Stimulated activated naive B cell treated with anti-CD40 and anti-IgM and Interleukin-4, amounts not matched to agents 10 μg/mL and 1 μg/mL and 100 μg/mL, for 72 hours (primary cell): ENCODE results near the gene ASCL5.

Experiments used
- ATAC-seq, 2 donors: fragments of 150-1000 bp; cut with Tn5 transposase; replicated peaks; 2 replicates each; pipeline ENCODE4 v1.10.0; 2021; ENCODE audit warnings: moderate library complexity in 1 of 2
- DNase-seq: peaks from one replicate; pipeline ENCODE4 v3.0.0; 2021
- H3K27ac Mint-ChIP-seq: one replicate; pipeline ENCODE4 v1.8.0; 2022; ENCODE audit warnings: mild to moderate bottlenecking, mixed read lengths
- H3K27me3 Mint-ChIP-seq, 2 donors: one replicate each; pipeline ENCODE4 v1.8.0; 2022; ENCODE audit warnings: mixed read lengths in 2 of 2
- H3K36me3 Mint-ChIP-seq, 2 donors: one replicate each; pipeline ENCODE4 v1.8.0; 2022; ENCODE audit warnings: mixed read lengths in 2 of 2, mild to moderate bottlenecking in 1 of 2
- H3K4me1 Mint-ChIP-seq, 2 donors: one replicate each; pipeline ENCODE4 v1.8.0; 2022; ENCODE audit warnings: mixed read lengths in 2 of 2, mild to moderate bottlenecking in 1 of 2
- H3K4me3 Mint-ChIP-seq, 2 donors: one replicate each; pipeline ENCODE4 v1.8.0; 2022; ENCODE audit warnings: mild to moderate bottlenecking in 2 of 2, mixed read lengths in 2 of 2, moderate library complexity in 1 of 2
- H3K9me3 Mint-ChIP-seq, 2 donors: one replicate each; pipeline ENCODE4 v1.8.0; 2022; ENCODE audit warnings: mixed read lengths in 2 of 2, mild to moderate bottlenecking in 1 of 2

The ASCL5 gene

GRCh38 chr1:201085902-201086735 lies 40.9 kb downstream of the ASCL5 start:
- ATAC-seq = peak; percentile 69 to 75
- no peaks in the 10 kb centered on the region for H3K36me3 Mint-ChIP-seq
- no peak for DNase-seq
- no peaks in the 10 kb centered on the region for H3K9me3 Mint-ChIP-seq
- H3K27me3 Mint-ChIP-seq = peaks cover 12 to 28% of the 10 kb centered on the region in 2 donors
- H3K4me1 Mint-ChIP-seq = no peaks in the 10 kb centered on the region
- no peak overlapping the region for H3K4me3 Mint-ChIP-seq
- no peak overlapping the region for H3K27ac Mint-ChIP-seq

- H3K9me3 Mint-ChIP-seq = no peaks in the 10 kb centered on the region
- H3K27me3 Mint-ChIP-seq = peaks cover 12 to 24% of the 10 kb centered on the region in 2 donors
- H3K4me1 Mint-ChIP-seq = no peaks in the 10 kb centered on the region
- no peak for ATAC-seq
- no peak overlapping the region for H3K4me3 Mint-ChIP-seq
- DNase-seq = no peak
- no peaks in the 10 kb centered on the region for H3K36me3 Mint-ChIP-seq
- H3K27ac Mint-ChIP-seq = no peak overlapping the region
Observed at GRCh38 chr1:201084295-201084694, 42.7 kb downstream of the ASCL5 start.

GRCh38 chr1:201083741-201084140 lies 43.2 kb downstream of the ASCL5 start:
- H3K4me1 Mint-ChIP-seq = no peaks in the 10 kb centered on the region
- no peak for ATAC-seq
- peaks cover 12 to 21% of the 10 kb centered on the region in 2 donors for H3K27me3 Mint-ChIP-seq
- DNase-seq = no peak
- no peaks in the 10 kb centered on the region for H3K9me3 Mint-ChIP-seq
- no peak overlapping the region for H3K4me3 Mint-ChIP-seq
- H3K27ac Mint-ChIP-seq = no peak overlapping the region
- H3K36me3 Mint-ChIP-seq = no peaks in the 10 kb centered on the region

GRCh38 chr1:201080135-201080534 lies 46.8 kb downstream of the ASCL5 start:
- Mint-ChIP-seq H3K27me3 (peaks cover 7 to 8% of the 10 kb centered on the region in 2 donors), H3K36me3 (no peaks in the 10 kb centered on the region), H3K27ac (no peak overlapping the region), H3K9me3 (no peaks in the 10 kb centered on the region), H3K4me1 (no peaks in the 10 kb centered on the region), H3K4me3 (no peak overlapping the region)
- DNase-seq (no peak), ATAC-seq (no peak)

GRCh38 chr1:201077736-201078135 lies 49.2 kb downstream of the ASCL5 start:
- Mint-ChIP-seq H3K9me3 (no peaks in the 10 kb centered on the region), H3K4me1 (no peaks in the 10 kb centered on the region), H3K27me3 (peaks cover 0 to 4% of the 10 kb centered on the region in 2 donors), H3K27ac (no peak overlapping the region), H3K36me3 (no peaks in the 10 kb centered on the region), H3K4me3 (no peak overlapping the region)
- ATAC-seq (no peak), DNase-seq (no peak)

- Mint-ChIP-seq H3K4me1 (no peaks in the 10 kb centered on the region), H3K4me3 (no peak overlapping the region), H3K36me3 (no peaks in the 10 kb centered on the region), H3K27me3 (peaks cover 0 to 4% of the 10 kb centered on the region in 2 donors), H3K27ac (no peak overlapping the region), H3K9me3 (no peaks in the 10 kb centered on the region)
- DNase-seq (no peak), ATAC-seq (no peak)
Observed at GRCh38 chr1:201077116-201077515, 49.9 kb downstream of the ASCL5 start.

- no peak for DNase-seq
- Mint-ChIP-seq H3K36me3 (no peaks in the 10 kb centered on the region), H3K4me3 (no peak overlapping the region)
Observed at GRCh38 chr1:201076092-201076491, 50.9 kb downstream of the ASCL5 start.

GRCh38 chr1:201074018-201074417 lies 53.0 kb downstream of the ASCL5 start:
- DNase-seq = no peak
- Mint-ChIP-seq H3K27ac (no peak overlapping the region), H3K4me3 (no peak overlapping the region), H3K36me3 (no peaks in the 10 kb centered on the region), H3K27me3 (peaks cover 3 to 4% of the 10 kb centered on the region in 2 donors), H3K9me3 (no peaks in the 10 kb centered on the region), H3K4me1 (peaks cover 0 to 3% of the 10 kb centered on the region in 2 donors)
- ATAC-seq = no peak

More at GRCh38 chr1:201076092-201076491, 50.9 kb downstream of the ASCL5 start:
- peaks cover 0 to 3% of the 10 kb centered on the region in 2 donors for H3K4me1 Mint-ChIP-seq
- H3K9me3 Mint-ChIP-seq = no peaks in the 10 kb centered on the region
- peaks cover 0 to 4% of the 10 kb centered on the region in 2 donors for H3K27me3 Mint-ChIP-seq
- H3K27ac Mint-ChIP-seq = no peak overlapping the region
- no peak for ATAC-seq

- no peaks in the 10 kb centered on the region for H3K9me3 Mint-ChIP-seq
- no peak overlapping the region for H3K4me3 Mint-ChIP-seq
- H3K36me3 Mint-ChIP-seq = no peaks in the 10 kb centered on the region
- peaks cover 4 to 5% of the 10 kb centered on the region in 2 donors for H3K27me3 Mint-ChIP-seq
- ATAC-seq (no peak), DNase-seq (no peak)
- H3K4me1 Mint-ChIP-seq = peaks cover 0 to 3% of the 10 kb centered on the region in 2 donors
- H3K27ac Mint-ChIP-seq = no peak overlapping the region
Observed at GRCh38 chr1:201072922-201073321, 54.1 kb downstream of the ASCL5 start.

- Mint-ChIP-seq H3K4me3 (no peak overlapping the region), H3K36me3 (no peaks in the 10 kb centered on the region), H3K4me1 (peaks cover 0 to 3% of the 10 kb centered on the region in 2 donors), H3K27me3 (peaks cover 4 to 5% of the 10 kb centered on the region in 2 donors), H3K9me3 (no peaks in the 10 kb centered on the region), H3K27ac (no peak overlapping the region)
- DNase-seq (no peak), ATAC-seq (no peak)
Observed at GRCh38 chr1:201072149-201072548, 54.8 kb downstream of the ASCL5 start.

GRCh38 chr1:201069636-201070035 lies 57.3 kb downstream of the ASCL5 start:
- Mint-ChIP-seq H3K4me3 (no peak overlapping the region), H3K27me3 (peaks cover 6 to 12% of the 10 kb centered on the region in 2 donors), H3K36me3 (no peaks in the 10 kb centered on the region), H3K4me1 (peaks cover 0 to 3% of the 10 kb centered on the region in 2 donors), H3K9me3 (no peaks in the 10 kb centered on the region), H3K27ac (no peak overlapping the region)
- ATAC-seq (no peak), DNase-seq (no peak)

GRCh38 chr1:201068976-201069375 lies 58.0 kb downstream of the ASCL5 start:
- H3K27me3 Mint-ChIP-seq = peaks cover 6 to 12% of the 10 kb centered on the region in 2 donors
- DNase-seq = no peak
- H3K36me3 Mint-ChIP-seq = no peaks in the 10 kb centered on the region
- no peaks in the 10 kb centered on the region for H3K9me3 Mint-ChIP-seq
- H3K4me1 Mint-ChIP-seq = peaks cover 0 to 3% of the 10 kb centered on the region in 2 donors
- no peak overlapping the region for H3K4me3 Mint-ChIP-seq
- H3K27ac Mint-ChIP-seq = no peak overlapping the region
- no peak for ATAC-seq

GRCh38 chr1:201066986-201067385 lies 60.0 kb downstream of the ASCL5 start:
- no peaks in the 10 kb centered on the region for H3K36me3 Mint-ChIP-seq
- peaks cover 6 to 12% of the 10 kb centered on the region in 2 donors for H3K27me3 Mint-ChIP-seq
- H3K4me3 Mint-ChIP-seq = no peak overlapping the region
- peaks cover 0 to 3% of the 10 kb centered on the region in 2 donors for H3K4me1 Mint-ChIP-seq
- no peak for ATAC-seq
- H3K9me3 Mint-ChIP-seq = no peaks in the 10 kb centered on the region
- no peak overlapping the region for H3K27ac Mint-ChIP-seq
- no peak for DNase-seq

GRCh38 chr1:201065686-201066085 lies 61.3 kb downstream of the ASCL5 start:
- ATAC-seq = no peak

GRCh38 chr1:201064806-201065205 lies 62.2 kb downstream of the ASCL5 start:
- DNase-seq = no peak
- ATAC-seq = no peak
- H3K27ac Mint-ChIP-seq = no peak overlapping the region

More at GRCh38 chr1:201065686-201066085, 61.3 kb downstream of the ASCL5 start:
- no peaks in the 10 kb centered on the region for H3K36me3 Mint-ChIP-seq
- no peak overlapping the region for H3K27ac Mint-ChIP-seq
- H3K9me3 Mint-ChIP-seq = no peaks in the 10 kb centered on the region
- H3K4me3 Mint-ChIP-seq = no peak overlapping the region
- H3K4me1 Mint-ChIP-seq = no peaks in the 10 kb centered on the region
- DNase-seq = no peak
- peaks cover 6 to 12% of the 10 kb centered on the region in 2 donors for H3K27me3 Mint-ChIP-seq

More at GRCh38 chr1:201064806-201065205, 62.2 kb downstream of the ASCL5 start:
- no peaks in the 10 kb centered on the region for H3K36me3 Mint-ChIP-seq
- H3K27me3 Mint-ChIP-seq = peaks cover 6 to 12% of the 10 kb centered on the region in 2 donors
- H3K9me3 Mint-ChIP-seq = no peaks in the 10 kb centered on the region
- H3K4me1 Mint-ChIP-seq = no peaks in the 10 kb centered on the region
- no peak overlapping the region for H3K4me3 Mint-ChIP-seq
